Calu3 (cell line): Measurements from ENCODE around the gene CHST5. TPM values are rescaled to one million over a fixed set of nuclear protein-coding genes. Genes with fewer than 3 reads are reported as not detected.

Experiments used
- BruUV-seq: library from RNA; stranded (reverse); fragments of 400-500 nt; replicated peaks from 2 replicates; lab custom pipeline; 2021; lab: Mats Ljungman, UMichigan
- CTCF ChIA-PET: fragments of 300-600 bp; sonication (Branson Sonifier 250); formaldehyde crosslinking; loops from one replicate; lab custom pipeline; 2022; ENCODE audit warnings: antibody characterized with exemption; lab: Charles Lee
- DNase-seq: peaks from one replicate; pipeline ENCODE4 v3.0.0; 2022
- H3K27ac Mint-ChIP-seq: one replicate; pipeline ENCODE4 v1.8.0; 2022; ENCODE audit warnings: mixed read lengths; ENCODE audit not compliant: unreplicated experiment
- H3K27me3 Mint-ChIP-seq: one replicate; pipeline ENCODE4 v1.8.0; 2022; ENCODE audit warnings: mixed read lengths; ENCODE audit not compliant: unreplicated experiment
- H3K36me3 Mint-ChIP-seq: one replicate; pipeline ENCODE4 v1.8.0; 2022; ENCODE audit warnings: mild to moderate bottlenecking, moderate library complexity, mixed read lengths; ENCODE audit not compliant: insufficient read depth, unreplicated experiment
- H3K4me1 Mint-ChIP-seq: one replicate; pipeline ENCODE4 v1.8.0; 2022; ENCODE audit warnings: mild to moderate bottlenecking, low read depth, mixed read lengths; ENCODE audit not compliant: unreplicated experiment
- H3K4me3 Mint-ChIP-seq: one replicate; pipeline ENCODE4 v1.8.0; 2022; ENCODE audit warnings: mild to moderate bottlenecking, low read depth, moderate library complexity, mixed read lengths; ENCODE audit not compliant: unreplicated experiment
- H3K9me3 Mint-ChIP-seq: one replicate; pipeline ENCODE4 v1.8.0; 2022; ENCODE audit warnings: low read depth, mixed read lengths; ENCODE audit not compliant: unreplicated experiment
- intact Hi-C: fragments of 100-400 bp; cut with micrococcal nuclease; formaldehyde crosslinking; loops from one replicate; pipeline ENCODE4 v1.10.0; 2022; ENCODE audit not compliant: unreplicated experiment
- total RNA-seq: library from RNA; stranded (reverse); gene quantifications from 2 replicates; pipeline ENCODE4 v1.2.3, GENCODE V29; 2022
- TF ChIP-seq, protein P1 (sequence below): fragments of 200-600 bp; IDR thresholded peaks from one replicate; pipeline ENCODE4 v1.8.0; 2022; ENCODE audit warnings: antibody characterized with exemption; ENCODE audit not compliant: unreplicated experiment

CHST5 gene
- total RNA-seq, 1 experiment from 2014 or later = 0.64 TPM

DNA sequence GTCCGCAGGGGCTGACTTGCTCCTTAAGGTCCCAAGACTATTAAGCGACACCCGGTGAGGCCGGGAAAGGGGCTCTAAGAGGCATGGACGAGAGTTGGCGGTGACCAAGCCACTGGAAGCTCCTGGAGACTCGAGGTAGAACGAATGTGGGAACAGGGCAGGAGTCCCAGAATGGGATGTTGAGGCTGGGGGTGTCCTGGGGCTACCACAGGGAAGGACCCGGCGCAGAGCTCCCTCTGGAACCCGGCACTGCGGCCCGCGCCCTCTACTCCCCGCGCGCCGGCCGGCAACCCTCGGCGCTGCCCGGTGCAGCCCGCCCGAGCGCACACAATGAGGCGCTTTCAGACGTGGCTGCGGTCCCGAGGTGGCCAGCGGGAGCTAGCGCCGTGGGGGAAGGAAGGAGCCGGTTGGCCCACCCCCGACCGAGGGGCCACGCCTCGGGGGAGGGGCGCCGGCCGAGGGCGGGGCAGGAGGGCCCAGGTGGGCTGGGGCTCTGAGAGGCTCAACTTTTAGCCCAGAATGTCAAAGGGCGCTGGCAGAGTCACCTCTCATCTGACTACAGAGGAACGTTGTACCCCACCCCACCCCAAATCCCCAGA lies 40.7 kb downstream of the CHST5 start, which contains the start of gene CHST6:
Gene CHST6, minus strand, starts transcription at position 366 of the 599 bp plus-strand sequence. CDS start 15,613 bp downstream, outside the sequence.
- no TSS peak for BruUV-seq

DNA sequence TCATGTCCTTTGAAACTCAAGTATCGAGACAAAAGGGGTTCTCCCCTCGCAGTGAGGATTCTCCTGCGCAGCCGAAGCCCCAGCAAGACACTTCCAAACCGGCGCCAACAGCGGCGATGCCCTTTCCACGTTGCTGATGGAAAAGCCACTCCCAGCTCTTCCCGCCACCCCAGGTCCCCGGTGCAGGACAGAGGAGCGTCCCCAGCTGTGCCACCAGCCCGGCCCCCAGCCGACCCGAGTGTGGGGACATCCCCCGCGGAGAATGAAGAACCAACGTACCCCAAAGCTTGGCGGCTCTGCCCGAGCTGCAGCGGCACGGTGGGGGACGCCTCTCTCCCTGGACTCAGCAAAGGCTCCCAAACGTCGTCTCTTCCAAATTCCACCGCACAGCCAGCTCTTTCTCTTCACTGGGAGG lies 41.2 kb downstream of the CHST5 start:
- TF ChIP-seq, protein P1, sequence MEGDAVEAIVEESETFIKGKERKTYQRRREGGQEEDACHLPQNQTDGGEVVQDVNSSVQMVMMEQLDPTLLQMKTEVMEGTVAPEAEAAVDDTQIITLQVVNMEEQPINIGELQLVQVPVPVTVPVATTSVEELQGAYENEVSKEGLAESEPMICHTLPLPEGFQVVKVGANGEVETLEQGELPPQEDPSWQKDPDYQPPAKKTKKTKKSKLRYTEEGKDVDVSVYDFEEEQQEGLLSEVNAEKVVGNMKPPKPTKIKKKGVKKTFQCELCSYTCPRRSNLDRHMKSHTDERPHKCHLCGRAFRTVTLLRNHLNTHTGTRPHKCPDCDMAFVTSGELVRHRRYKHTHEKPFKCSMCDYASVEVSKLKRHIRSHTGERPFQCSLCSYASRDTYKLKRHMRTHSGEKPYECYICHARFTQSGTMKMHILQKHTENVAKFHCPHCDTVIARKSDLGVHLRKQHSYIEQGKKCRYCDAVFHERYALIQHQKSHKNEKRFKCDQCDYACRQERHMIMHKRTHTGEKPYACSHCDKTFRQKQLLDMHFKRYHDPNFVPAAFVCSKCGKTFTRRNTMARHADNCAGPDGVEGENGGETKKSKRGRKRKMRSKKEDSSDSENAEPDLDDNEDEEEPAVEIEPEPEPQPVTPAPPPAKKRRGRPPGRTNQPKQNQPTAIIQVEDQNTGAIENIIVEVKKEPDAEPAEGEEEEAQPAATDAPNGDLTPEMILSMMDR = no peak
- no peaks in the 10 kb centered on the region for H3K9me3 Mint-ChIP-seq
- peaks cover 6% of the 10 kb centered on the region for H3K4me1 Mint-ChIP-seq
- peaks cover 12% of the 10 kb centered on the region for H3K27me3 Mint-ChIP-seq
- intact Hi-C loops = no loop called here
- H3K27ac Mint-ChIP-seq = peak overlapping the region; percentile 54
- BruUV-seq = TSS peak; percentile 63
- CTCF ChIA-PET = interaction anchor here (0.7 to 1.8 kb wide), 4 partner anchors 11 to 555 kb away, joined by 3 to 10 read pairs (median 4); no protein-coding TSS in a partner anchor
- H3K4me3 Mint-ChIP-seq = peak overlapping the region; percentile 72
- peaks cover 6% of the 10 kb centered on the region for H3K36me3 Mint-ChIP-seq
- DNase-seq = no peak

More for the DNA sequence above, 40.7 kb downstream of the CHST5 start, which contains the start of gene CHST6:
- Mint-ChIP-seq H3K27ac (peak within 1 kb of the TSS; percentile 54), H3K36me3 (peaks cover 6% of the 10 kb centered on the region), H3K4me1 (peaks cover 6% of the 10 kb centered on the region), H3K4me3 (peak within 1 kb of the TSS; percentile 72), H3K27me3 (peaks cover 12% of the 10 kb centered on the region), H3K9me3 (no peaks in the 10 kb centered on the region)
- intact Hi-C loops = no loop called here
- TF ChIP-seq, protein P1 = no peak
- peak; percentile 76 for DNase-seq
- CTCF ChIA-PET = interaction anchor here (0.5 to 1.8 kb wide), 6 partner anchors 9 to 899 kb away, joined by 3 to 10 read pairs (median 4); no protein-coding TSS in a partner anchor

DNA sequence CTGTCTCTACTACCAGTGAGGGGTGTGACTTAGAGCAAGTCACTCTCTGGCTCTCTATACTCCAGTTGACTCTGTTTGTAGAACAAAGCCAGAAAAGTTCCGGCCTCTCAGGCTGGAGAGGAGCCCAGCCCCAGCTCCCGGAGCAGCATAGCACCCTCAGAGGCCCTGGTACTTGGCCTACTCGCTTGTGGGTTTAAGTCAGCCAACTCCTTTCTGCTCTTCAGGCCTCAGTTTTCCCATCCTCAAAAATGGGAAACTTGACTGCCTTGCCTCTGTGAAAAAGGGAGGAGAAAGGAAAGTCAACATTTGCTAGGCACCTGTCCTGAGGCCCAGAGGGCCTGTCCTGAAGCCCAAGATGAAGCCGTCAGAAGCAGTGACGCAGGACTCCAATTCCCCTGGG lies 41.7 kb downstream of the CHST5 start:
- H3K36me3 Mint-ChIP-seq = peaks cover 6% of the 10 kb centered on the region
- no TSS peak for BruUV-seq
- H3K4me1 Mint-ChIP-seq = peaks cover 6% of the 10 kb centered on the region
- intact Hi-C loops = no loop called here
- H3K27me3 Mint-ChIP-seq = peaks cover 12% of the 10 kb centered on the region
- CTCF ChIA-PET = interaction anchor here (1.4 to 1.8 kb wide), 2 partner anchors 11 to 23 kb away, joined by 5 to 10 read pairs; no protein-coding TSS in a partner anchor
- H3K9me3 Mint-ChIP-seq = no peaks in the 10 kb centered on the region
- H3K27ac Mint-ChIP-seq = no peak overlapping the region
- H3K4me3 Mint-ChIP-seq = peak overlapping the region; percentile 72
- no peak for DNase-seq
- TF ChIP-seq, protein P1 = no peak

DNA sequence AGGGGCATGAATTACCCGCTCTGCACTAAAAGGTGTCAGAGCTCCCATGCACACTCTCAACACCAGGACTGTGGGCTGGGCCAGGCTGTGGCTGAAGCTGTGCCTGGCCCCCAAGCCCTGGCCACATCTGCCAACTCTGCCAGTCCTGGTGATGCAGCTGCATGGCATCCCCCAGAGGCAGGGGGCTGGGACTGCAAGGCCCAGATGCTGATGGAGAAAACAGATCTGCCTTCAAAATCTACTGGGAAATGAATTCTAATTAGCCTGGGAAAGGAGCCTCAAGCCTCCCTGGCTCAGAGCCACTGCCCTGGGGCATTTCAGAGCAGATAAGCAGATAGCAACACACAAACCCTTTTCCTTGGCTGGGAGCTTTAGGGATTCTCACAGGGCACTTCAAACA lies 44.0 kb downstream of the CHST5 start:
- TF ChIP-seq, protein P1 = peak; percentile 41
- H3K4me3 Mint-ChIP-seq = no peak overlapping the region
- CTCF ChIA-PET = interaction anchor here (0.6 to 1.7 kb wide), 3 partner anchors 20 to 630 kb away, joined by 3 to 11 read pairs (median 4); no protein-coding TSS in a partner anchor
- H3K36me3 Mint-ChIP-seq = peaks cover 6% of the 10 kb centered on the region
- no peaks in the 10 kb centered on the region for H3K9me3 Mint-ChIP-seq
- peaks cover 12% of the 10 kb centered on the region for H3K27me3 Mint-ChIP-seq
- intact Hi-C loops = no loop called here
- no TSS peak for BruUV-seq
- H3K27ac Mint-ChIP-seq = no peak overlapping the region
- H3K4me1 Mint-ChIP-seq = peaks cover 7% of the 10 kb centered on the region
- peak; percentile 69 for DNase-seq
